Endothelial cell (in vitro differentiated cells): ENCODE measurements around the gene TMEM178B. TPM values are rescaled to one million over a fixed set of nuclear protein-coding genes. Genes with fewer than 3 reads are reported as not detected.

Experiments used
- DNase-seq: peaks from one replicate; pipeline ENCODE4 v3.0.0; 2021; ENCODE audit warnings: low spot score
- H3K27ac Mint-ChIP-seq: one replicate; pipeline ENCODE4 v1.8.0; 2021; ENCODE audit warnings: mixed read lengths, inconsistent platforms; ENCODE audit not compliant: unreplicated experiment
- H3K27me3 Mint-ChIP-seq: one replicate; pipeline ENCODE4 v1.8.0; 2021; ENCODE audit warnings: mild to moderate bottlenecking, moderate library complexity, mixed read lengths, inconsistent platforms; ENCODE audit not compliant: unreplicated experiment
- H3K36me3 Mint-ChIP-seq: one replicate; pipeline ENCODE4 v1.8.0; 2021; ENCODE audit warnings: mild to moderate bottlenecking, low read depth, mixed read lengths, inconsistent platforms; ENCODE audit not compliant: unreplicated experiment
- H3K4me1 Mint-ChIP-seq: one replicate; pipeline ENCODE4 v1.8.0; 2021; ENCODE audit warnings: mild to moderate bottlenecking, mixed read lengths, inconsistent platforms; ENCODE audit not compliant: unreplicated experiment
- H3K4me3 Mint-ChIP-seq: one replicate; pipeline ENCODE4 v1.8.0; 2021; ENCODE audit warnings: mild to moderate bottlenecking, mixed read lengths, inconsistent platforms; ENCODE audit not compliant: unreplicated experiment
- H3K9me3 Mint-ChIP-seq: one replicate; pipeline ENCODE4 v1.8.0; 2021; ENCODE audit warnings: mixed read lengths, inconsistent platforms; ENCODE audit not compliant: unreplicated experiment
- total RNA-seq: library from RNA; stranded (reverse); fragmentation: NEBNext Ultra II Directional; extraction: Animal tissue kit (Norgen Biotek cat#: 25700); gene quantifications from one replicate; pipeline ENCODE4 v1.2.1, GENCODE V29; 2021; ENCODE audit not compliant: unreplicated experiment
- TF ChIP-seq, protein P1 (sequence below): fragments of 200-600 bp; sonication (generic); IDR thresholded peaks from one replicate; pipeline ENCODE4 v1.5.0; 2021; ENCODE audit warnings: antibody characterized with exemption; ENCODE audit not compliant: unreplicated experiment

The TMEM178B gene
- total RNA-seq, 1 donor from 2014 or later: 0.28 TPM

DNA sequence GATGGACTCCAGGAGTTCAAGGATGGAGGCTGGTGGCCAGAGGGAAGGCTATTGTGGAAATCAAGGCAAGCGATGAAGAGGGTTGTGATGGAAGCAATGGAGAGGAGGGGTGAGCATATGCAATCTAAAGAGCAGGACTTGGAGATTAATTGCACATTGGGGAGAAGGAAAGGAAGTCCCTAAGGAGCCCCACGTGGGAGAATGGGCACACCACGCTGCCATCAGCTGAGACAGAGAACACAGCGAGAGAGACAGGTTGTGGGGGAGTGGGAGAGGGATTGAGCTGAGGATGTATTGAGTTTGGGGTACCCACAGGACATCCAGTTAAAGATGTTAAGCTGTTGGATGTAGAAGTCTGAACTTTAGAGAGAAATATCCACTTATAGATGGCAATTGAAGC lies 73.6 kb downstream of the TMEM178B start:
- Mint-ChIP-seq H3K4me3 (no peak overlapping the region), H3K27ac (no peak overlapping the region), H3K36me3 (no peaks in the 10 kb centered on the region), H3K27me3 (no peaks in the 10 kb centered on the region), H3K9me3 (no peaks in the 10 kb centered on the region), H3K4me1 (no peaks in the 10 kb centered on the region)
- TF ChIP-seq, protein P1, sequence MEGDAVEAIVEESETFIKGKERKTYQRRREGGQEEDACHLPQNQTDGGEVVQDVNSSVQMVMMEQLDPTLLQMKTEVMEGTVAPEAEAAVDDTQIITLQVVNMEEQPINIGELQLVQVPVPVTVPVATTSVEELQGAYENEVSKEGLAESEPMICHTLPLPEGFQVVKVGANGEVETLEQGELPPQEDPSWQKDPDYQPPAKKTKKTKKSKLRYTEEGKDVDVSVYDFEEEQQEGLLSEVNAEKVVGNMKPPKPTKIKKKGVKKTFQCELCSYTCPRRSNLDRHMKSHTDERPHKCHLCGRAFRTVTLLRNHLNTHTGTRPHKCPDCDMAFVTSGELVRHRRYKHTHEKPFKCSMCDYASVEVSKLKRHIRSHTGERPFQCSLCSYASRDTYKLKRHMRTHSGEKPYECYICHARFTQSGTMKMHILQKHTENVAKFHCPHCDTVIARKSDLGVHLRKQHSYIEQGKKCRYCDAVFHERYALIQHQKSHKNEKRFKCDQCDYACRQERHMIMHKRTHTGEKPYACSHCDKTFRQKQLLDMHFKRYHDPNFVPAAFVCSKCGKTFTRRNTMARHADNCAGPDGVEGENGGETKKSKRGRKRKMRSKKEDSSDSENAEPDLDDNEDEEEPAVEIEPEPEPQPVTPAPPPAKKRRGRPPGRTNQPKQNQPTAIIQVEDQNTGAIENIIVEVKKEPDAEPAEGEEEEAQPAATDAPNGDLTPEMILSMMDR: no peak
- DNase-seq: no peak

DNA sequence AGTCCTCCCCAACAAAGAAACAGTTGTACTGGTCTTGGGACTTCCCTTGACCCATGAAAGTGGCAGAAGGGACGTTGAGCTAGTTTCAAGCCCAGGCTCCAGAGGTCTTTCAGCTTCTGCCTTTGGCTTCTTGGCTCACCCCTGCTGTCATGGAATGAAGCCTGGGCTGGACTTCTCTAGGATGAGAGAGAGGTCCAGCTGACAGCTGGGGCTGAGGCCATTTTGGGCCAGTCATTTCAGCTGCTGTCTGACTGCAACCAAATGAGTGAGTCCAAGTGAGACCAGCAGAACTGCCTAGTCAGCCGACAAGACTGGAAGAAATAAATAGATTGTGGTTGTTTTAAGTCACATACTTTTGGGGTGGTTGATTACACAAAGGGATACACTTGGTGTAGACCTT lies 76.6 kb downstream of the TMEM178B start:
- no peak for DNase-seq
- Mint-ChIP-seq H3K36me3 (no peaks in the 10 kb centered on the region), H3K27me3 (no peaks in the 10 kb centered on the region), H3K27ac (no peak overlapping the region), H3K4me3 (no peak overlapping the region), H3K9me3 (no peaks in the 10 kb centered on the region), H3K4me1 (no peaks in the 10 kb centered on the region)
- TF ChIP-seq, protein P1: no peak

DNA sequence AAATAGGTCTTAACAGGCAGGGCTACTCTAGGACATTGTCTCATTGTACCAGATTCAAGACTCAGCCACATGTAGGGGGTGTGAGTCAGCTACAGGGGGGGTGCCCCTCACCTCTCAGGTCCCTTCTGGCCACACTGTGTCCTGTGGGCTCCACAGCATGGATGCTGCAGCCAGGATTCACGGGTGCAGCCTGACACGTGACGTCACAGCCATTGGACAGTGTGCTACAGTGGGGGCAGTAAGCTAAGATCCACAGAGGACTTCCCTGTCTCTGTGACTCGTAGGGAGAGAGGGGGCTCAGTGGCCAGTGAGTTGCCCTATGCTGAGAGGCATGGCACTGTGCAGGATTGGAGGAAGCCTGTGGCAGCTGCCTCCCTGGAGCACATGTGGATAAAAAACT lies 77.9 kb downstream of the TMEM178B start:
- Mint-ChIP-seq H3K4me1 (no peaks in the 10 kb centered on the region), H3K27me3 (no peaks in the 10 kb centered on the region), H3K27ac (no peak overlapping the region), H3K9me3 (no peaks in the 10 kb centered on the region), H3K36me3 (no peaks in the 10 kb centered on the region), H3K4me3 (no peak overlapping the region)
- DNase-seq: no peak
- TF ChIP-seq, protein P1: no peak

DNA sequence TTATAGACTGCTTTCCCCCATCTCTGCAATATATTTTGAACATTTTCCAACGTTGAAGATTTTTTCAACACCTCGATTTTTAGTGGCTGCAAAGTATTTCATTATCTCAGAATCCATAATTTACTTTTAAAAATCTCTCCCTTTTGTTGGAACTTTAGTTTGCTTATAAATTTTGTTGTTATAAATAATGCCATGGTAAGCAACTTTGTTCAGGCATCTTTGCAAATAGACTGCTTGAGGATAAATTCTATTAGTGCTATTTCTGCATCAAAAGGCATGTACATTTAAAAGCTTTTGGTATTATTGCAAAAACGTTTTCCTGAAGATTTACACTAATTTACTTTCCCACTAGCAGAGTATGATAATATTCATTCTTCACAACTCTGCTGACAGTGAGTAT lies 79.4 kb downstream of the TMEM178B start:
- Mint-ChIP-seq H3K4me1 (peaks cover 3% of the 10 kb centered on the region), H3K9me3 (no peaks in the 10 kb centered on the region), H3K27me3 (no peaks in the 10 kb centered on the region), H3K36me3 (no peaks in the 10 kb centered on the region), H3K4me3 (no peak overlapping the region), H3K27ac (no peak overlapping the region)
- TF ChIP-seq, protein P1: no peak
- DNase-seq: no peak

DNA sequence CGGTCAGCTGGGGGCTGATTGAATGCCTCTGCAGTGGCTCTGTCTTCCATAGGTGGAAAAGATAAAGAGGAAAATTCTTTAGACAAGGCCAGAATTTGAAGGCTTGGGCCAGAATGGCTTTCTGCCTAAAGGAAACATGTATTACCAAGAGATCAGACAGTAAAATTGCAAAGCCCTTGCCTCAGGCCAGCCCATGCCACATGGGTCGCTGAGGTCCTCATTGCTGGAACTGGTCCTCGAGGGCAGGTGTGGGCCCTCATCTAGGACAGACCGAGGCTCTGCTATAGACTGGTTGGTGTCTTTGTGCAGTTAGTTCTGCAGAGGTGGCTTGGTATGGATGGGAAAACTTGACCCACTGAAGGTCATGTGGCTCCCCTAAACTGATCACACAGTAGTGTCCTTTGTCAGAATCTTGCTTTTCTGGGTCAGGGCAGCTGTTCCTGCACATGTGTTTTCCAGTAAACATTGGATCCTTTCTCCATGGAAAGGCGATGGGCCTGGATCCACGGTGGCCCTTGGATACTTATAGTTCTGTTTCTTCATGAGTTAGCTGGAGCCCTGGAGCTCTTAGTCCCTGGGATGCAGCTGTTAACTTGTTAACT lies 80.4 kb downstream of the TMEM178B start:
- no peak overlapping the region for H3K27ac Mint-ChIP-seq
- no peak for DNase-seq
- peaks cover 3% of the 10 kb centered on the region for H3K4me1 Mint-ChIP-seq
- TF ChIP-seq, protein P1: no peak
- H3K4me3 Mint-ChIP-seq: no peak overlapping the region
- no peaks in the 10 kb centered on the region for H3K9me3 Mint-ChIP-seq
- H3K27me3 Mint-ChIP-seq: no peaks in the 10 kb centered on the region
- H3K36me3 Mint-ChIP-seq: no peaks in the 10 kb centered on the region
